GM19452 (cell line): ENCODE data around the gene BLOC1S6.

Source experiments
- ATAC-seq: cut with Tn5 transposase; IDR thresholded peaks from one replicate; pipeline ENCODE4 v1.9.1; 2021; ENCODE audit not compliant: unreplicated experiment

Gene BLOC1S6, protein sequence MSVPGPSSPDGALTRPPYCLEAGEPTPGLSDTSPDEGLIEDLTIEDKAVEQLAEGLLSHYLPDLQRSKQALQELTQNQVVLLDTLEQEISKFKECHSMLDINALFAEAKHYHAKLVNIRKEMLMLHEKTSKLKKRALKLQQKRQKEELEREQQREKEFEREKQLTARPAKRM

DNA sequence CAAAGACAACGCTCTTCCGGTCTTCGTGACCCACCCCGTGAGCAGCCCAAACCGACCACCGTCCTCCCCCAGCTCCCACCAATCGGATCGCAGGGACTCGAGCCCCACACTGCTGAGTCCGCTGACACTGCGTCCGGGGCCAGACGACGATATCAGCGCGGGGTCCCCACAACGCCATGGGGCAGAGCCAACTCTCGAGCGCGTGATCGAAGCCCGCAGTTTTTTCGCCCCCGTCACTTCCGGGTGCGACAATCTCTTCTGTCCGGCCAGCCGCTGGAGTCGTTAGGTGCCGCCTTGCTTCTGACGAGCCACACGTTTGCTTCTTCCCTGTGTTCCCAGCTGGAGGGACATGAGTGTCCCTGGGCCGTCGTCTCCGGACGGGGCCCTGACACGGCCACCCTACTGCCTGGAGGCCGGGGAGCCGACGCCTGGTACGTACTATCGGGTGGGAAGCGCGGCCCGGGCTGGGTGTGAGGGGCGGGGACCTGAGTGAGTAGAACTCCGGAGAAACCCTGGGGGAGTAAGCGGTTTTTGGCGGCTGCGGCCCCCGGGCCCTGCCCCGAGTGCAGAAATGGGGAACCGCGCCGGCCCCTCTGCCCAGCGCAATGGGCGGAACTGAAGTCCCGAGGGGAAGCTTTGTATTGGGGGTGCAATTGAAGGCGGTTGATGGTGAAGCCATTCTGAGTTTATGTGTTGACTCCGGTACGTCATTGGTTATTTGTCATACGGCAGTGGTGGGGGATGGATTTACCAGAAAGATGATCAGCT, at the start of gene BLOC1S6:
Gene BLOC1S6 (plus strand): TSS at position 285 of the 768 bp plus-strand sequence. CDS start 65 bp downstream, at position 350.
- ATAC-seq = peak; percentile 72

DNA sequence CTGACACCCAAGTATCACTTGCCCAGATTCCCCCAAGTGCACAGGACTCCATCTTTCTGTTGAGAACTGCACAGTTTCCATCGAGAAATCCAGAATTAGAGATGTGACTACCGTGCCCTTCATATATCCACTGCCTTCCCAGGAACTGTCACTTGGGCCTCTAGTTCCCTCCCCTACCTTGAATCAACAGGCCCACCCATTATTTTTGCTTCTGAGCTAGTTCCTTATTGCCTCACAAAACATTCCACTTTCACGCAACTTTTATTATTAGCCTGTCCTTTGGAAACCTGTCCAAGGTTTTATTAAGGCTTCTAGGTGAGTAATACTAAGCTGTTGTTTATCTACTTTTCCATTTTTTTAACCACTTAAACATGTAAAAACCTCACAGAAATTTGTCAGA, 47.5 kb upstream of the BLOC1S6 start:
- no peak for ATAC-seq

DNA sequence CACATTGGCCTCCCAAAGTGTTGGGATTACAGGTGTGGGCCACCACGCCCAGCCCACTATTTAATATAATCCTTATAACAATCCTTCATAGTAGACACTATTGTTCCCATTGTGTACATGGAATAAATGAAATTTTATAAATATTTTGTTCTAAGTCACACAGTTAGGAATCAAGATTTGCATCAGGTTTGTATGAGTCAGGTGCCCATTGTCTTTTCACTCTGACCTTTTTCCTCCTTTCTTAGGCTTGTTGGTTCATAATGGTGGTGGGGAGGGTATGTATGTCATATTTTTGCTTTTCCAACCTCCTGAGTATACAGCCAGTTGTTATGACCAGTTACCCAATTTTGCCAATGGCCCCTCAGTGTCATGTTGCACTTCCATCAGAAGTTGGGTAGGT, 46.6 kb upstream of the BLOC1S6 start:
- ATAC-seq = no peak

DNA sequence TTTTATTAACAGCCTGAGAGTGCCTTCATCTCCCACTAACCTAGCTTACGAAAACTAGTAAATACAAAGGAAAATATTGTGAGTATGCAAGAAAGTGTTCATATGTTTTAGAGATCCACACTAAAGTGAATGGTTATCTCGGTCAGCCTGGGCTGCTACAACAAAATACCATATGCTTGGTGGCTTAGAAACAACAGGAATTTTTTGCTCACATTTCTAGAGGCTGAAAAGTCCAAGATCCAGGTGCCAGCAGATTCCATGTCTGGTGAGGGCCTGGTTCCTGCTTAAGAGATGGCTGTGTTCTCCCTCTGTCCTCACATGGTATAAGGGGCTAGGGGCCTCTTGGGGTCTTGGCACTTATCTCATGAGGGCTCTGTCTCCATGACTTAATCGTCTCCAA, 44.1 kb upstream of the BLOC1S6 start:
- ATAC-seq = no peak

DNA sequence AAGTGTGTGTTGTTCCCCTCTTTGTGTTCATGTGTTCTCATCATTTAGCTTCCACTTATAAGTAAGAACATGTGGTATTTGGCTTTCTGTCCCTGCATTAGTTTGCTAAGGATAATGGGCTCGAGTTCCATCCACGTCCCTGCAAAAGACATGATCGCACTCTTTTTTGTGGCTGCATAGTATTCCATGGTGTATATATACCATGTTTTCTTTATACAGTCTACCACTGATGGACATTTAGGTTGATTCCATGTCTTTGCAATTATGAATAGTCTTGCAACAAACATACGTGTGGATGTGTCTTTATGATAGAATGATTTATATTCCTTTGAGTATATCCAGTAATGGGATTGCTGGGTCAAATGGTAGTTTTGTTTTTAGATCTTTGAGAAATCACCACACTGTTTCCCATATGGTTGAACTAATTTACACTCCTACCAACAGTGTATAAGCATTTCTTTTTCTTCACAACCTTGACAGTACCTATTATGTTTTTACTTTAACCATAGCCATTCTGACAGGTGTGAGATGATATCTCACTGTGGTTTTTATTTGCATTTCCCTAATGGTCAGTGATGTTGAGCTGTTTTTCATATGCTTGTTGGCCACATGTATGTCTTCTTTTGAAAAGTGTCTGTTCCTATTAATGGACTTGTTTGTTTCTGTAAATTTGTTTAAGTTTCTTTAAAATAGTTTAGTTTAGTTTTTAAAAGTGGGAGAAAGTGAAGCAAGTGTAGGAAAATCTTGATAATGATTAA, 42.7 kb upstream of the BLOC1S6 start:
- peak; percentile 58 for ATAC-seq

DNA sequence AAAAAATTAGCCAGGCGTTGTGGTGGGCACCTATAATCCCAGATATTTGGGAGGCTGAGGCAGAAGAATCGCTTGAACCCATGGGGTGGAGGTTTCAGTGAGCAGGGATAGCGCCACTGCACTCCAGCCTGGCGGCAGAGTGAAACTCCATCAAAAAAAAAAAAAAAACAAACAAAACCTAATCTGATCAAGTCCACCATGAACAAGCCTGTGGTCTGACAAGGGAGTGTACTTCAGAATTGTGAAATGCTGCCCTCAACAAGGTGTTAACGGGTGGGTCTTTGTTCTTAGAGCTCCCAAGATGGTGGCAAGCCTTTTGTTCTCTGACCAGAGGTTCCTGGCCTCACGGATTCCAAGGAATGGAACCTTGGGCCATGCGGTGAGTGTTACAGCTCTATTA, 40.4 kb upstream of the BLOC1S6 start:
- ATAC-seq = no peak

DNA sequence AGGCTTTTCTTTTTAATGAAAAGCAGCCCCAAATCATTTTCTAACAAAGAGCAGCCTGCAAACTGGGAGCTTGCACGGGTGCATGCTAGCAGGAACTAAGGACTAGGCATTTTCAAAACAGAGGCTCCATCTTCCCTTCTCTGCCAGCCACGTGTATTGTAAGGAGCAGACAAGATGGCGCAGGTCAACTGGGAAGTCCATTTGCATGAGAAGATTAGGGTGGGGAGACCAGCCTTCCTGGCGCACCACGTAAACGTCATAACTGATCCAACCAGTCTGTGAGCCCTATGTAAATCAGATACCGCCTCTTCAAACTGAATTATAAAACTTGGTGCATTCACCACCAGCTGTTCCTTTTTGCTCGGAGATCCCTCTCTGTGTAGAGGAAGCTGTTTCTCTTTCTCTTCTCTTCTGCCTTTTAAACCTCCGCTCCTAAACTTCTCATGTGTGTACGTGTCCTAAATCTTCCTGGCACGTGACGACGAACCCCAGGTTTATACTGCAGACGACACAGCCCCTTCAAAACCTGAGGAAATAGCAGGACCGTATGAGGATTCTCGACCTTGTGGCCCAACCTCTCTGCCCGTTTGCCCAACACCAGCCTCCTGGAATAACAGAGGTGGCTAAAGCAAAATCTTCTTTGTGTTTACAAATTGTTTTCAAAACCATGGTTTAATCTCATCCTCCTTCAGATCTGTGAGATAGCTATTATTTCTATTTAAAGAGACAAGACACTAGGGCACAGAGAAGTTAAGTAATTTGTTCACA, 38.2 kb upstream of the BLOC1S6 start:
- no peak for ATAC-seq

DNA sequence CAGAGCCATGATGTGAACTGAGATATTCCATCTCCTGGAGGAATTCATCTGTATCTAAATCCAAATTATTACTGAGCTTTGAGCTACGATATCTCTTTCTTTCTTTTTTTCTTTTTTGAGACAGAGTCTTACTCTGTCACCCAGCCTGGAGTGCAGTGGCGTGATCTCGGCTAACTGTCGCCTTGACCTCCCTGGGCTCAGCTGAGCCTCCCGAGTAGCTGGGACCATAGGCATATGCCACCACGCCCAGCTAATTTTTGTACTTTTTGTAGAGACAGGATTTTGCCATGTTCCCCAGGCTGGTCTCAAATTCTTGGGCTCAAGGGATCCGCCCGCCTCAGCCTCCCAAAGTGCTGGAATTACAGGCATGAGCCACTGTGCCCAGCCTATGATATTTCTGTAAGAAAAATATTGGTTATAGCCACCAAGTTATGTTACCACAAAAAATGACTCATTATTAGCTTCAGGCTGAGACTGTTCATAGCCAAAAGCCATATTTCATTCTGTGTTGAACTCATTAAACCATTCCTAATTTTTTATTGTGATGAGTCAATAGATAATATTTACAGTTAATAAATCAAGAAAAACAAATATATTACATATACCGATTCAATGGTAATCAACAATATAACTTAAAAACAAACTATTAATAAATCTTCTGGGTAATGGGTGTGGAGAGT, 37.5 kb upstream of the BLOC1S6 start:
- ATAC-seq = no peak

DNA sequence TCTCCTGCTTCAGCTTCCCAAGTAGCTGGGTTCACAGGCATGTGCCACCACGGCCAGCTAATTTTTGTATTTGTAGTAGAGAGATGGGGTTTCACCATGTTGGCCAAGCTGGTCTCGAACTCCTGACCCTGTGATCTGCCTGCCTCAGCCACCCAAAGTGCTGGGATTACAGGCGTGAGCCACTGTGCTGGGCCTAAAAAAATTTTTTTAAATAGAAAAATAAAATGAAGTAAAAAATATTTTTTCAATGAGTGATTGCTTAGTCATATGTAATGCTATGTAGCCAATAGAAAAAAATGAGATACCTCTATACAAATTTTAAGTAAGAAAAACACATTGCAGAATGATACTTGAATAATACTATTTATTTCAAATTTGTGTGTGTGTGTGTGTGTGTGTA, 36.7 kb upstream of the BLOC1S6 start:
- ATAC-seq = no peak

DNA sequence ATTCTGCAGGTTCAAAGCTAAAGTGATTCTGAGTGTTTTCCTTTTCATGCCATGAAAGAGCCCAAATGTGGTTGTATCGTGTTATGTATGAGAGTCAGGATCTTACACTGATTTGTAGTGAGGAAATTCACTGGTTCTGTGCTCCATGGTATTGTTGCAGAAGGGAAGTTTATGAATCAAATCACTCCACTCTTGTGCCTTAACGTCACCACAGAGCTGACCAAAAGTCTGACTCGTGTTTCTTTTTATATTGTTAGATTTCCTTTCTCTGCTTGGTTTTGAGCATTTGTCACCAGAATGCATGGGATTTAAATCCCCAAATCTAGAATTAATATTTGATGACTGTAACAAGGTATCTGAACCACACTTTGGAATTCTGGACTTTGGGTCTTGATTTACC, 35.5 kb upstream of the BLOC1S6 start:
- no peak for ATAC-seq

DNA sequence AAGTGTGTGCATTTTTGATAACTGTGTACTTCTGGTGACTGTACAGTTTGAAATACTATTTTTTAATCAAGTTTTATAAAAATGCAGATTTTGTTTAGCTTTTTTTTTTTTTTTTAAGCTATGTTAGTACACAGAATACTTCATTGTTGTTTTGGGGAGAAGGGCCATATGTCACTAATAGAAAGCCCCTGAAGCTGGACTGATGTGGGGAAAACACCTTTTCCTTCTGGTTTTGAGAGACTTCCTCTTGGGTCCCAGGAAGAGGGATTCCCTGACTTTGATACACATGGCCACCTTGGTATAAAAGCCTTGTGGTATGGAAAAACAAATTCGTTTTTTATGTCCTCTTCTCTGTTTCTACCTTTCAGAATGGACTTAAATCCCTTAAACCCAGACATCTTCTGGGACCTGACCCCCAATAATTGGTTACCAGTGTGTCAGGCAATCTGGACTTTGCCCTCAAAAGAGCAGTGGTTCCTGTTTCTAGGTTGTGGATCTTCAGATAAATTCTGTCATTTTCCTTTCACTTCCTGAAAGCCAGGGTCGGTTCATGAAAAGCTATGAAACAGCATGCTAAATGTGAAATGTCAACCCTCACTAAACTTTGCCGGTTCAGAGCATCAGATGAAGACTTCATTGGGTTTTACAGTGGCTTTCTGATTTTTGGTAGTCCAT, 31.1 kb upstream of the BLOC1S6 start:
- ATAC-seq = no peak

DNA sequence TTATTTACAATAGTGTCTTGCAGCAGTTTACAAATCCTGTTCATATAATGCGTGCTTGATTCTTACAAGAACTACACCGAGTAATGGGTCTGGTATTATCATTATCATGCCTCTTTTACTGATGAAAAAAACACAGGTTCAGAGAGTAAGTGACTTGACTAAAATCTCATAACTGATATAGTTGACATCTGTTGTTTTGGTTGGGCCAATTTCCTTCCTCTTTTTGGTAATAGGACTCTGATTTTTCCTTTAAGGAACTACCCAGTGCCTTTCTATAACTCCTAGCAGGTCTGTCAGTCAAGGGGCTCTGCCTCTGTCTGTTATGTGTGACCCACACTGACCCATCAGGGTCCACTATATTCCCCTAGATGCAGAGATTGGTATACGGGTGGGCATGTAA, 14.6 kb upstream of the BLOC1S6 start:
- no peak for ATAC-seq

DNA sequence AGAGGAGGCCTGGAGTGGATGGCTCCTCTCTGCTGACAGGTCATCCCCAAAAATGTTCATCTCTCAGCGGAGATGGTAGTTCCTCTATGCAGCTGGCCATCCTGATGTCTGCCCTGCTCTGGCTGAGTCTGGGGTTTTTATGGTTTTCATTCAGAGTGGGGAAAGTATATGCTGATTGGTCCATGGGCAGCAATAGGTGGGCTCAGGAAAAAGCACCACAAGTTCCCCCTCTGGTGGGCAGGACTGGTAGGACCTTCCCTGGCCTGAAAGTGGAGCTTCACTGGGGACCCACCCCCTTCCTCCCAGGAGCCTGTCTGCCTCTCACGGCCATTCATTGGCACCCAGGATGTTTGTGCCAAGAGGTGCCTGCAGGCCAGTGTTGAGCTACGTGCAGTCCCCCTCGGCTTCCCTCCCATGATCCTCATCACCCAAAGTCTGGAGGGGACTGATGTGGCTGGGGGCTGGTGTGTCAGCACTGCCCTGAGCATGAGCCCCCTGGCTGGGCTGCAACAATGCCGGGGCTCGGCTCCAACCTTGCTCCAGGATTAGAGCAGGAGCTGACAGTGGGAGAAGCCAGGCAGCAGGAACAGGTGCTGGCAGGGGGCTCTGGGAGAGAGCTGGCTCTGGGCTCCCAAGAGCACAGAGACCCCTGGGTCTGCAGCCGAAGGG, 13.1 kb upstream of the BLOC1S6 start:
- ATAC-seq = no peak

DNA sequence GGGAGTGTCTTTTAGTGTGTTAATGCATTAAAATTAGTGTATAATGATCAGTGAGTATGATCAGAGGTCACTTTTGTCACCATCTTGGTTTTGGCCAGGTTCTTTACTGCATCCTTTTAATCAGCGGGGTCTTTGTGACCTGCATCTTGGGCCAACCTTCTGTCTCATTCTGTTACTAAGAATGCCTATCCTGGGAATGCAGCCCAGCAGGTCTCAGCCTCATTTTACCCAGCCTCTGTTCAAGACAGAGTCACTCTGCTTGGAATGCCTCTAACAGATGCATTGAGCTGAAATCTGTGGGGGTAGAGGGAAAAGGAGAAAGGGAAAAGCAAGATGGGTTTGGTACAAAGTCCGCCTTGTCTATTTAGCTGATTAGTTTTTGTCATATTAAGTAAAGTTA, 5.3 kb upstream of the BLOC1S6 start:
- ATAC-seq = no peak

DNA sequence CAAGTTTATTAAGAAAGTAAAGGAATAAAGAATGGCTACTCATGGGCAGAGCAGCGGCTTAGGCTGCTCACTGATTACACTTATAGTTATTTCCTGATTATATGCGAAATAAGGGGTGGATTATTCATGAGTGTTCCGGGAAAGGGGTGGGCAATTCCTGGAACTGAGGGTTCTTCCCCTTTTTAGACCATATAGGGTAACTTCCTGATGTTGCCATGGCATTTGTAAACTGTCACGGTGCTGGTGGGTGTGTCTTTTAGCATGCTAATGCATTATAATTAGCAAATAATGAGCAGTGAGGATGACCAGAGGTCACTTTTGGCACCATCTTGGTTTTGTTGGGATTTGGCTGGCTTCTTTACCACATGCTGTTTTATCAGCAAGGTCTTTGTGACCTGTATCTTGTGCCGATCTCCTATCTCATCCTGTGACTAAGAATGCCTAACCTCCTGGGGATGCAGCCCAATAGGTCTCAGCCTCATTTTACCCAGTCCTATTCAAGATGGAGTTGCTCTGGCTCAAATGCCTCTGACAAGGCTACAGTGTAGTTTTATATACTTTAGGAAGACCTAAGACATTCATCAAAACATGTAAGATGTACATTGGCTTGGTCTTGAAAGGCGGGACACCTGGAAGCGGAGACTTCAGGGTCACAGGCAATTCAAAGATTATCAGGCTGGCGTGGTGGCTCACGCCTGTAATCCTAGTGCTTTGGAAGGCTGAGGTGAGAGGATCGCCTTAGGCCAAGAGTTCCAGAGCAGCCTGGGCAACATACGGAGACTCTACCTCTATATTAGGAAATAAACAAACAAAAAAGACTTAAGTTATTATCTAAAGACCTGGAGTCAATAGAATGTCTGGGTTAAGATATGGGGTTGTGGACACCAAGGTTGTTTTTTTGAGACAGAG, 3.2 kb upstream of the BLOC1S6 start:
- no peak for ATAC-seq

DNA sequence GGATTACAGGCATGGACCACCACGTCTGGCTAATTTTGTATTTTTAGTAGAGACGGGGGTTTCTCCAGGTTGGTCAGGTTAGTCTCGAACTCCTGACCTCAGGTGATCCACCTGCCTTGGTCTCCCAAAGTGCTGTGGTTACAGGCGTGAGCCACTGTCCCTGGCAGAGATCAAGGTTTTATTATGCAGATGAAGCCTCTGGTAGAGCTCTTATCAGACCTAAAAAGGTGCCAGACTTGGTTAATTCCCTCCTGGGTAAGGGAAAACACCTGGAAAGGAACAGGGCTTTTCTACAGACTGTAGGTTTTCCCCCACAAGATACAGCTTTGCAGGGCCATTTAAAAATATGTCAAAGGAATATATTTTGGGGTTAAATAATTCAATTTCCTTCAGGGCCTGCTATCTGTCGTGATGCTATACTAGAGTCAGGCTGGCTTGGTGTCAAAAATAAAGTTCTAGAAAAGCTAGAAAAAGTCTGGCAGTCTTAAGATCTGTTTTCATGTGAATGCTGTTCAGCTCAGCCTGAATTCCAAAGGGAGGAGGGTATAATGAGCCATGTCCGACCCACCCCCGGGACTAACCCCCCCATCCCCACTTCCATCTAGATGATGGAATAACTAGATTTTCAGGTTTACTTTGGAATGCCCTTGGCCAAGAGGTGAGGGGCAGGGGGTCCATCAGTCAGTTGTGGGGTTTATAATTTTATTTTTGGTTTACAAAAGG, 1.9 kb upstream of the BLOC1S6 start:
- no peak for ATAC-seq

DNA sequence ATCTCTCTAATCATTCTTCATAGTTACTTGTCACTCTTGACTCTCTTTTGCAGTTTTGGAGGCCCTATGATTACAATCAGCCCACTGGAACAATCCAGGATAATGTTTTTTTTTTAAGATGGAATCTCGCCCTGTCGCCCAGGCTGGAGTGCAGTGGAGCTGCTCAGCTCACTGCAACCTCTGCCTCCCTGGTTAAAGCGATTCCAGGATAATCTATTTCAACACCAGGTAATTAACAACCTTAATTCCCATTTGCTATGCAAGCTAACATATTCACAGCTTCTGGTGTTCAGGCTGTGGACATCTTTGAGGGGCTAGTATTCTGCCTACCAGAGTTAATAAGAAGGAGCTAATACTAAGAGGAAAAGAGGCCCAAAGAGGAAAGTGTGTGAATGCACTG, 1.1 kb upstream of the BLOC1S6 start:
- no peak for ATAC-seq

DNA sequence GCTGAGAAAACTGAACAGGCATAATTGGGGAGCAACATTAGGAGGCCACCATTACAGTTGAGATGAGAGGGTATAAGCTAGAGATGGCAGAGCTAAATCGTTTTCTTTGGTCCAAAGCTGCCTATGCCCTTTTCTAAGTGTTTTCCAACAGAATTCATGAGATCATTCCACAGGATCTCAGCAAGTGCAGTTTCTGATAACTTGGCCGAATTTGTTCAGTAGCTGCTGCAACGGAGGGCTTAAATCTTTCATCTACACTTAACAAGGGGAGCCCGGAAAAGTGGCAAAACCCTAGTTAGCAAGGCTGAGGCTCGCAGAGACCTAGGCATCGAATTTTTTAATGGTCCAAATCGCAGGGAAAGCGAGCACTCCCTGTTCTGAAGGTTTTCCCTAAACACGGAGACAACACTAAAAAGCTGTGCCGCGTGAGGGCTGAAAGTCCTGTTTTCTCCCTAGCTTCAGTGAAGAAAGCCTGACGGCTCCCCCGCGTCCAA, 531 bp upstream of the BLOC1S6 start:
- ATAC-seq = peak; percentile 11
